ENCODE measurements around the gene SLC25A21.
A peak's percentile ranks its signal among the peaks of the same experiment; 100 is the strongest.

The SLC25A21 gene

DNA sequence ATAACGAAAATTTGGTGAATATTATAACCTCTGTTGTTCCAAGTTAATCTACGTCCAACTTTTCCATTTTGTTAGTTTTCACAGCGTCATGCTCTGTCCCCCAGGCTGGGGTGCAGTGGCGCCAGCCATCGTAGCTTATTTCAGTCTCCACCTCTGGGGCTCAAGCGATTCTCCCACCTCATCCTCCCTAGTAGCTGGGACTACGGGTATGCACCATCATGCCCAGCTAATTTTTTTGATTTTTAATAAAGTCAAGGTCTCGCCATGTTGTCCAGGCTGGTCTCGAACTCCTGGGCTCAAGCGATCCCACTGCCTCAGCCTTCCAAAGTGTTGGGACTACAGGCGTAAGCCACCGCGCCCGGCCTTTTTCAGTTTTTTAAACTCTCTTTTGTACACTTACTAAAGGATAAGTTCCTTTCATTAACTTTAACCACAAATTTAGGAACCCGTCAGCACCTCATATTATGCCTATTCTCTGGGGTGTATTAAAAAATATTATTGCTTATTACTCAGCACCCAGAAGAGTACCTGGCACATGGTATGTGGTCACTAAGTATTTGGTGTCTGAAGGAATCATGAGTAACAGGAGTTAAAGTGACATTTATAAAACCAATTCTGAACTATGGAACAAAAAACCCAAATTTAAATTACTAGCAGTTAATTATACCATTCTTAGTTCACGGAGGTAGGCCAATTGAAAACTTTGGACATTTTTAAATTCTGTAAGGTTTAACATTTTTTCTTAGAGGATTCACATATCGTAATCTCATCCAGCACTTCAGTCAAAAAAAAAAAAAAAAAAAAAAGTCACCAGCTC, 24.4 kb upstream of the SLC25A21 start:
- no peak overlapping the region; the same call in 1 of the 2 replicates for H3K4me3 ChIP-seq (ENCODE audit: low read depth, low read length)
- no peaks in the 10 kb centered on the region for H3K9me3 ChIP-seq (ENCODE audit: control insufficient read depth, insufficient read depth, low read depth, low read length)
- no peaks in the 10 kb centered on the region for H3K36me3 ChIP-seq (ENCODE audit: control insufficient read depth in 2 of 2, insufficient read depth in 1 of 2, low read length in 2 of 2)
- ChIA-PET POLR2A (interaction anchor here (1.0 to 2.8 kb wide), 2 partner anchors 9 to 25 kb away, joined by 3 to 10 read pairs; partner anchors contain the start of gene SLC25A21), CTCF (interaction anchor here (0.6 to 2.8 kb wide), 7 partner anchors 9 to 790 kb away, joined by 3 to 9 read pairs (median 3); no protein-coding TSS in a partner anchor)
- H3K27ac ChIP-seq (ENCODE audit: extremely low read depth, low read depth, low read length), result peak overlapping the region; percentile 87
- H3K4me1 ChIP-seq (ENCODE audit: control insufficient read depth, insufficient read depth, low read length), result peaks cover 5% of the 10 kb centered on the region; the same call in 1 of the 2 replicates
- TF ChIP-seq ZNF24 (tag by site-specific recombination; IDR thresholded peaks at IDR 0.05) (no peak), ZNF362 (tag by site-specific recombination; IDR thresholded peaks at IDR 0.05) (0 out of 2 replicates have a peak, but pooled peaks have one; percentile 38), KLF1 (tag by site-specific recombination; IDR thresholded peaks at IDR 0.05) (no peak), ZNF776 (tag by site-specific recombination; IDR thresholded peaks at IDR 0.05; ENCODE audit: borderline replicate concordance) (no peak), ZNF513 (tag by site-specific recombination; IDR thresholded peaks at IDR 0.05) (0 out of 2 replicates have a peak, but pooled peaks have one; percentile 15), ZNF692 (tag by site-specific recombination; IDR thresholded peaks at IDR 0.05) (no peak)

GRCh38 chr14:37195327-37195726, 22.9 kb upstream of the SLC25A21 start:
- Histone ChIP-seq H3K4me3 (ENCODE audit: low read depth, low read length) (no peak overlapping the region), H3K27ac (ENCODE audit: extremely low read depth, low read depth, low read length) (no peak overlapping the region), H3K9me3 (ENCODE audit: control insufficient read depth, insufficient read depth, low read depth, low read length) (no peaks in the 10 kb centered on the region), H3K36me3 (ENCODE audit: control insufficient read depth in 2 of 2, insufficient read depth in 1 of 2, low read length in 2 of 2) (no peaks in the 10 kb centered on the region), H3K4me1 (ENCODE audit: control insufficient read depth, insufficient read depth, low read length) (peaks cover 2% of the 10 kb centered on the region; the same call in 1 of the 2 replicates)
- POLR2A ChIA-PET, result no interaction called here
- TF ChIP-seq ZNF677 (tag by site-specific recombination; IDR thresholded peaks at IDR 0.05) (no peak), ZNF175 (tag by site-specific recombination; IDR thresholded peaks at IDR 0.05) (no peak), ATF2 (tag by site-specific recombination; IDR thresholded peaks at IDR 0.05; ENCODE audit: low read depth) (no peak), PATZ1 (tag by site-specific recombination; IDR thresholded peaks at IDR 0.05) (no peak), ZNF837 (tag by site-specific recombination; IDR thresholded peaks at IDR 0.05) (no peak), ZNF621 (tag by site-specific recombination; IDR thresholded peaks at IDR 0.05) (no peak), ZNF335 (tag by site-specific recombination; conservative IDR thresholded peaks at IDR 0.05) (no peak)
- TF ChIP-seq, protein P1, sequence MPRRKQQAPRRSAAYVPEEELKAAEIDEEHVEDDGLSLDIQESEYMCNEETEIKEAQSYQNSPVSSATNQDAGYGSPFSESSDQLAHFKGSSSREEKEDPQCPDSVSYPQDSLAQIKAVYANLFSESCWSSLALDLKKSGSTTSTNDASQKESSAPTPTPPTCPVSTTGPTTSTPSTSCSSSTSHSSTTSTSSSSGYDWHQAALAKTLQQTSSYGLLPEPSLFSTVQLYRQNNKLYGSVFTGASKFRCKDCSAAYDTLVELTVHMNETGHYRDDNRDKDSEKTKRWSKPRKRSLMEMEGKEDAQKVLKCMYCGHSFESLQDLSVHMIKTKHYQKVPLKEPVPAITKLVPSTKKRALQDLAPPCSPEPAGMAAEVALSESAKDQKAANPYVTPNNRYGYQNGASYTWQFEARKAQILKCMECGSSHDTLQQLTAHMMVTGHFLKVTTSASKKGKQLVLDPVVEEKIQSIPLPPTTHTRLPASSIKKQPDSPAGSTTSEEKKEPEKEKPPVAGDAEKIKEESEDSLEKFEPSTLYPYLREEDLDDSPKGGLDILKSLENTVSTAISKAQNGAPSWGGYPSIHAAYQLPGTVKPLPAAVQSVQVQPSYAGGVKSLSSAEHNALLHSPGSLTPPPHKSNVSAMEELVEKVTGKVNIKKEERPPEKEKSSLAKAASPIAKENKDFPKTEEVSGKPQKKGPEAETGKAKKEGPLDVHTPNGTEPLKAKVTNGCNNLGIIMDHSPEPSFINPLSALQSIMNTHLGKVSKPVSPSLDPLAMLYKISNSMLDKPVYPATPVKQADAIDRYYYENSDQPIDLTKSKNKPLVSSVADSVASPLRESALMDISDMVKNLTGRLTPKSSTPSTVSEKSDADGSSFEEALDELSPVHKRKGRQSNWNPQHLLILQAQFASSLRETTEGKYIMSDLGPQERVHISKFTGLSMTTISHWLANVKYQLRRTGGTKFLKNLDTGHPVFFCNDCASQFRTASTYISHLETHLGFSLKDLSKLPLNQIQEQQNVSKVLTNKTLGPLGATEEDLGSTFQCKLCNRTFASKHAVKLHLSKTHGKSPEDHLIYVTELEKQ (tag by site-specific recombination; IDR thresholded peaks at IDR 0.05; ENCODE audit: borderline replicate concordance), result no peak
- CTCF ChIA-PET, result interaction anchor here (0.6 to 0.9 kb wide), 3 partner anchors 45 to 110 kb away, joined by 3 to 5 read pairs (median 4); no protein-coding TSS in a partner anchor
